ENCODE data around the gene SLC1A5.

- TF ChIP-seq CTCF (conservative IDR thresholded peaks at IDR 0.05 in 1 of 2, IDR thresholded peaks at IDR 0.05 in 1 of 2; ENCODE audit: low read depth in 1 of 2, low read length in 2 of 2) = no peak
- no peak for TF ChIP-seq EZH2 (IDR thresholded peaks at IDR 0.05; ENCODE audit: low read length, missing control alignments)
These were observed 5.9 kb downstream of the SLC1A5 start for GRCh38 chr19:46782355-46783019.
